Coronary artery (tissue), 2 donors: Measurements from ENCODE around the gene ADIRF.
A peak's percentile ranks its signal among the peaks of the same experiment; 100 is the strongest.

Experiments
- DNase-seq: peaks from one replicate; pipeline ENCODE4 v3.0.0-alpha.2; 2017; ENCODE audit warnings: low spot score
- H3K27ac ChIP-seq, 2 donors: fragments of 200-600 bp; sonication (generic); one replicate each; pipeline ENCODE4 v1.5.1; 2016 to 2019
- H3K4me3 ChIP-seq: fragments of 200-600 bp; sonication (generic); 2 replicates; pipeline ENCODE4 v1.5.1; 2016; ENCODE audit warnings: mild to moderate bottlenecking, moderate library complexity
- CTCF ChIP-seq: fragments of 200-600 bp; sonication (generic); IDR thresholded peaks from one replicate; pipeline ENCODE4 v1.5.1; 2019; ENCODE audit warnings: antibody characterized with exemption

Gene ADIRF

GRCh38 chr10:86942441-86943315 is 25.6 kb upstream of the ADIRF start:
- TF ChIP-seq CTCF: no peak
- Histone ChIP-seq H3K4me3 (peak overlapping the region; percentile 56), H3K27ac (peak overlapping the region in 1 of 2 donors; percentile 17)
- peak; percentile 72 for DNase-seq

- no peak for DNase-seq
- H3K27ac ChIP-seq: no peak overlapping the region
- no peak overlapping the region for H3K4me3 ChIP-seq
- no peak for TF ChIP-seq CTCF
Observed at GRCh38 chr10:86943316-86944030, 24.8 kb upstream of the ADIRF start.

- no peak for TF ChIP-seq CTCF
- H3K27ac ChIP-seq: no peak overlapping the region
- no peak for DNase-seq
- no peak overlapping the region for H3K4me3 ChIP-seq
Observed at GRCh38 chr10:86944031-86944419, 24.3 kb upstream of the ADIRF start.

- DNase-seq: no peak
- H3K27ac ChIP-seq: peak overlapping the region in 1 of 2 donors; percentile 61
- H3K4me3 ChIP-seq: no peak overlapping the region
- no peak for TF ChIP-seq CTCF
Observed at GRCh38 chr10:86944471-86944870, 23.8 kb upstream of the ADIRF start.

- H3K27ac ChIP-seq: peak overlapping the region; percentile 8 to 61
- no peak for TF ChIP-seq CTCF
- no peak overlapping the region for H3K4me3 ChIP-seq
- no peak for DNase-seq
Observed at GRCh38 chr10:86944907-86945306, 23.4 kb upstream of the ADIRF start.

GRCh38 chr10:86945361-86946212 is 22.7 kb upstream of the ADIRF start:
- no peak for TF ChIP-seq CTCF
- H3K4me3 ChIP-seq: peak overlapping the region; percentile 35
- peak overlapping the region; percentile 8 to 61 for H3K27ac ChIP-seq
- peak; percentile 77 for DNase-seq
